22Rv1 (cell line): Measurements from ENCODE around the gene CAMKK2.

ENCODE experiments used
- CTCF ChIP-seq: fragments of 450-650 bp; IDR thresholded peaks from 2 replicates; pipeline ENCODE4 v1.5.1; 2017; ENCODE audit warnings: mild to moderate bottlenecking
- ZFX ChIP-seq: fragments of 450-650 bp; IDR thresholded peaks from 2 replicates; pipeline ENCODE4 v1.6.1; 2017; ENCODE audit warnings: antibody characterized with exemption, borderline replicate concordance

GRCh38 chr12:121191151-121191550, 105.4 kb downstream of the CAMKK2 start:
- TF ChIP-seq CTCF (no peak), ZFX (no peak)
